Spleen (tissue), 11 donors: Measurements from ENCODE around the gene WRAP73. TPM values are rescaled to one million over a fixed set of nuclear protein-coding genes. Genes with fewer than 3 reads are reported as not detected.

Source experiments
- DNase-seq: peaks from one replicate; pipeline ENCODE4 v3.0.0-alpha.2; 2020
- H3K27ac ChIP-seq, 8 donors: fragments of 200-600 bp; sonication (generic) in 7 of 8; 1 replicate in 4 of 8; 2 replicates in 4 of 8; pipeline versions ENCODE4 v1.5.0 to v1.8.0; 2016 to 2021; ENCODE audit warnings: inconsistent platforms in 4 of 8, mild to moderate bottlenecking in 4 of 8, moderate library complexity in 1 of 8
- H3K27me3 ChIP-seq, 7 donors: fragments of 200-600 bp; sonication (generic) in 6 of 7; replicated peaks in 1 of 7; 1 replicate in 4 of 7; 2 replicates in 3 of 7; pipeline versions ENCODE4 v1.5.0 to v1.8.0; 2016 to 2021; ENCODE audit warnings: inconsistent platforms in 3 of 7, mild to moderate bottlenecking in 1 of 7
- H3K36me3 ChIP-seq, 6 donors: fragments of 200-600 bp; sonication (generic) in 5 of 6; 1 replicate in 4 of 6; 2 replicates in 2 of 6; pipeline versions ENCODE4 v1.5.0 to v1.8.0; 2016 to 2021; ENCODE audit warnings: inconsistent platforms in 2 of 6
- H3K4me1 ChIP-seq, 6 donors: fragments of 200-600 bp; sonication (generic) in 5 of 6; 1 replicate in 3 of 6; 2 replicates in 3 of 6; pipeline versions ENCODE4 v1.5.0 to v1.8.0; 2016 to 2021; ENCODE audit warnings: inconsistent platforms in 3 of 6
- H3K4me3 ChIP-seq, 8 donors: fragments of 200-600 bp; sonication (generic) in 7 of 8; 1 replicate in 4 of 8; 2 replicates in 4 of 8; pipeline versions ENCODE4 v1.5.0 to v1.8.0; 2016 to 2021; ENCODE audit warnings: inconsistent platforms in 4 of 8, mild to moderate bottlenecking in 4 of 8, moderate library complexity in 2 of 8
- H3K9me3 ChIP-seq, 8 donors: fragments of 200-600 bp; sonication (generic) in 7 of 8; 1 replicate in 4 of 8; 2 replicates in 4 of 8; pipeline versions ENCODE4 v1.5.0 to v1.8.0; 2016 to 2021; ENCODE audit warnings: inconsistent platforms in 4 of 8
- CTCF ChIP-seq, 11 experiments: fragments of 200-600 bp in 7 of 11; fragments of 450-650 bp in 4 of 11; sonication (generic) in 4 of 11; IDR thresholded peaks in 8 of 11; conservative IDR thresholded peaks in 3 of 11; 1 replicate in 7 of 11; 2 replicates in 4 of 11; pipeline versions ENCODE4 v1.4.0 to v1.8.0; 2016 to 2021; ENCODE audit warnings: antibody characterized with exemption in 11 of 11, inconsistent platforms in 4 of 11, mild to moderate bottlenecking in 1 of 11
- POLR2A ChIP-seq, 3 donors: fragments of 450-650 bp; IDR thresholded peaks; one replicate each; pipeline ENCODE4 v1.5.1; 2017; ENCODE audit warnings: antibody characterized with exemption in 3 of 3, mild to moderate bottlenecking in 1 of 3
- POLR2AphosphoS5 ChIP-seq, 3 donors: sonication (generic); formaldehyde crosslinking; IDR thresholded peaks; one replicate each; pipeline ENCODE4 v1.5.1; 2017; ENCODE audit warnings: antibody characterized with exemption in 3 of 3
- WGBS, 5 donors: extraction: QIAGEN DNeasy Blood & Tissue Kit in 3 of 5; methylation state at CpG; one replicate each; pipeline versions ENCODE4 v1.1.5 to v1.1.7; 2013 to 2018; 5-methylcytosine and 5-hydroxymethylcytosine counted together
- intact Hi-C: fragments of 100-400 bp; cut with DNase I; formaldehyde crosslinking; loops from one replicate; pipeline ENCODE4 v1.15.0; 2023; ENCODE audit warnings: low total_unique reads
- polyA plus RNA-seq, 3 donors: library from polyadenylated mRNA; stranded (reverse); fragments of 200-250 nt; gene quantifications; one replicate each; pipeline ENCODE4 v1.2.1, GENCODE V29; 2013
- total RNA-seq, 7 donors: library from RNA; depleted of rRNA in 3 of 7; stranded (reverse); fragments of >200 nt in 3 of 7; fragmentation: NEBNext Ultra II Directional in 4 of 7; extraction: Animal tissue kit (Norgen Biotek cat#: 25700) in 4 of 7; gene quantifications; one replicate each; pipeline versions ENCODE4 v1.1.0 to v1.2.1, GENCODE V29; 2016 to 2021
- donor health status: healthy with polysubstance abuse.
- donor health status: DM: no; HTN: no; CAD: no; lungs with moderate emphysema.
- donor health status: DM: no; HTN: no; CAD: no.
- donor health status: Bipolar disorder and iron deficiency.
- donor health status: healthy.
- donor health status: DM: no; HTN: no; CAD: no.
- donor health status: DM: yes; HTN: yes; CAD: no.

Gene WRAP73
- total and polyA plus RNA-seq, 10 donors = 20.1 to 28.3 (median 25.3) TPM

GRCh38 chr1:3668585-3669300, 18.8 kb upstream of the WRAP73 start:
- 32 to 55% (median 37%) methylated on average over 12 to 30 of the region's 30 CpGs for WGBS, 5 donors
- H3K27me3 ChIP-seq = peaks cover 0 to 38% (median 0%) of the 10 kb centered on the region in 7 donors
- peaks cover 0 to 84% (median 42%) of the 10 kb centered on the region in 6 donors for H3K4me1 ChIP-seq
- intact Hi-C loops = no loop called here
- TF ChIP-seq CTCF (IDR thresholded peaks at IDR 0.05 in 8 of 11, conservative IDR thresholded peaks at IDR 0.05 in 3 of 11) (no peak), POLR2AphosphoS5 (IDR thresholded peaks at IDR 0.05) (peak in 2 of 3 donors; percentile 31 to 77), POLR2A (IDR thresholded peaks at IDR 0.05) (no peak)
- H3K4me3 ChIP-seq = no peak overlapping the region
- no peaks in the 10 kb centered on the region for H3K36me3 ChIP-seq
- H3K27ac ChIP-seq = no peak overlapping the region
- peak; percentile 94 for DNase-seq
- no peaks in the 10 kb centered on the region for H3K9me3 ChIP-seq

DNA sequence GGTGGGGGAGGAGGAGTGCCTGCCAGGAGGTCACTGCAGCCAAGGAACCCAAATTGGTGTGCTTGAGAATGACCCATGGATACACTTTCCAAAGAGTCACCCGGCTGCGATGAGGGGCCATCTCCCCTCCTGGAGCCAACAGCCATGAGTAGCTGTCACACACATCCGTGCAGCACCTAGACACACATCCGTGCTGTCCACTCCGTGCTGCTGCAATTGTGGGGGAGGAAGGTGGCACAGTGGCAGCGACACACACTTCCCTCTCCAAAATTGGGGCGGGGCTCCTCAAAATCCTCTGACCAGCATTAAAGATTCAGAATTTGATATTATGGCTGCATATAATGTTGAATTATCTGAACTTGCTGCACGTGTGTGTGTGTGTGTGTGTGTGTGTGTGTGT, 18.2 kb upstream of the WRAP73 start:
- Histone ChIP-seq H3K4me1 (peaks cover 0 to 79% (median 37%) of the 10 kb centered on the region in 6 donors), H3K27me3 (peaks cover 0 to 38% (median 0%) of the 10 kb centered on the region in 7 donors), H3K4me3 (no peak overlapping the region), H3K27ac (peak overlapping the region in 2 of 8 donors; percentile 68 to 72), H3K36me3 (no peaks in the 10 kb centered on the region), H3K9me3 (no peaks in the 10 kb centered on the region)
- 71 to 77% (median 76%) methylated on average over 8 of the region's 8 CpGs for WGBS, 5 donors
- intact Hi-C loops = no loop called here
- no peak for TF ChIP-seq POLR2AphosphoS5 (IDR thresholded peaks at IDR 0.05)
- TF ChIP-seq CTCF (IDR thresholded peaks at IDR 0.05 in 8 of 11, conservative IDR thresholded peaks at IDR 0.05 in 3 of 11) = no peak
- TF ChIP-seq POLR2A (IDR thresholded peaks at IDR 0.05) = no peak
- DNase-seq = peak; percentile 72

DNA sequence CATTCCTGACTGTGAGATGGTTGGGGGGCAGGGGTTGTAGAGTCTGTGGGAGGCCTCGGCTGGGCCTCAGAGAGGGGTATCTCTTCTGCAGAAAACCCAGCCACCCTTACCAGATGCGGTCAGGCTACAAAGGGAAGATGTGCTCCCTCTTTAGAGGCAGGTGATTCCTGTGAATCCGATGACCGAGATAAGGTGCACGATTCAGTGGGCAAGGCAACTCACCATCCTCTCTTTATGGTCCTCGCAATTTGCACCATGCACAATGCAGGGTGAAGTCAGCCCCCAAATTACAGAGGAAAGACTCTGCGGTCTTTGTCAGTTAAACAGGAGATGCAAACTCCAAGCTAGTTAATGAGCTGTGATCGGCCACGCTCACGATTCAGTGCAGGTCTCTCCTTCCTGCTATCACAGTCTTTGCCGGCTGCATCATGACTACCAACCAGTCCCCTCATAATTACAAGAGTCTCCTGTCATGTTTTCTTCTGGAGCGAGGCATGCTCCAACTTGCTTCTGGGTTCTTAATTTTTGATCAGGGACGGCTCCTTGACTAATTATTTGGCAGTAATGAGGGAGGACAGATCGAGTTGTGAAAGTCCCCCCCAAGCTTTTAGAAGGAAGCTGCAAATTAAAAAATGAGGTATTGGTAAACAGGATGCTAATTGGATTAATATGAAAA, 14.9 kb upstream of the WRAP73 start:
- TF ChIP-seq POLR2A (IDR thresholded peaks at IDR 0.05) (no peak), POLR2AphosphoS5 (IDR thresholded peaks at IDR 0.05) (no peak), CTCF (IDR thresholded peaks at IDR 0.05 in 8 of 11, conservative IDR thresholded peaks at IDR 0.05 in 3 of 11) (no peak)
- DNase-seq = peak; percentile 59
- WGBS, 5 donors = 75 to 87% (median 83%) methylated on average over 14 of the region's 14 CpGs
- no peaks in the 10 kb centered on the region for H3K9me3 ChIP-seq
- H3K27ac ChIP-seq = peak overlapping the region in 4 of 8 donors; percentile 66 to 80 (median 70)
- H3K27me3 ChIP-seq = peaks cover 0 to 13% (median 0%) of the 10 kb centered on the region in 7 donors
- intact Hi-C loops = no loop called here
- H3K4me1 ChIP-seq = peaks cover 0 to 62% (median 36%) of the 10 kb centered on the region in 6 donors
- H3K36me3 ChIP-seq = no peaks in the 10 kb centered on the region
- no peak overlapping the region for H3K4me3 ChIP-seq
